ENCODE data around the gene RAD51B.

RAD51B gene

DNA sequence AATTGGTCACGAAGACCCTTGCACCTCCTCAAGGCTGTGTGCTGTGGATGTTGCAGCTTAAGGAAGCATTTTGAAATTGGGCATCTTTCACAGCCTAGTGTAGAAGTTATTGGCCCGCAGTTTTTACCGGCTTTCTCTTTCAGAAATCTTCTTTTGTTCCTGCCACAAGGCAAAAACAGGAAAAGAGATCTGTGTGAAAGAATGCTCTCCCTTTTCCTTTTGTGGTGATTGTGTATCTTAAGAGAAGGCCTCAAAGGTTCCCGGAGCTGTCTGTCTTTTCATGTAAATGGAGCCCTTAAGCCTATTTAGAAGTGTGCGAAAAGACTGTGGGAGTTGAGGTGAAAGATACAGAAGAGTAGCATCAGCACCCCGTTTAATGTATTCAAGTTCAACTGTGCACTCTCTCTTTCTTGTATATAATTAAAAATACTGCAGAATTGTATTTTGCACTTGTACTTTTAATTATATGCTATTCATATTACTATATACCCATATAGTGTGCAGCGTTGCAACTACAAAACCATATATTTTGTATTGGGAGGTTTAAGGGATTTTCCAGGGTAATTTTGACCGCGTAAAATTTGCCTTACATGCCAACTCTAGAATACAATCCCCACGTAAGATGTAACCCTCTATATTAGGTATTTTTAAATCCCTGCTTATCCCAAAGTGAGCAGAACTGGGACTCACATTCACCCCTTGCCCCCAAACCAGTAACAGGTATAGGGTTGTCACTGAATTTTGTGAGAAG, 441.7 kb downstream of the RAD51B start:
- no peaks in the 10 kb centered on the region for H3K9me3 Mint-ChIP-seq
- no peak overlapping the region for H3K4me3 Mint-ChIP-seq
- peak overlapping the region; percentile 89 to 98 (median 95) for H3K27ac Mint-ChIP-seq
- peaks cover 67% of the 10 kb centered on the region for H3K4me1 Mint-ChIP-seq
- TF ChIP-seq, protein P1, sequence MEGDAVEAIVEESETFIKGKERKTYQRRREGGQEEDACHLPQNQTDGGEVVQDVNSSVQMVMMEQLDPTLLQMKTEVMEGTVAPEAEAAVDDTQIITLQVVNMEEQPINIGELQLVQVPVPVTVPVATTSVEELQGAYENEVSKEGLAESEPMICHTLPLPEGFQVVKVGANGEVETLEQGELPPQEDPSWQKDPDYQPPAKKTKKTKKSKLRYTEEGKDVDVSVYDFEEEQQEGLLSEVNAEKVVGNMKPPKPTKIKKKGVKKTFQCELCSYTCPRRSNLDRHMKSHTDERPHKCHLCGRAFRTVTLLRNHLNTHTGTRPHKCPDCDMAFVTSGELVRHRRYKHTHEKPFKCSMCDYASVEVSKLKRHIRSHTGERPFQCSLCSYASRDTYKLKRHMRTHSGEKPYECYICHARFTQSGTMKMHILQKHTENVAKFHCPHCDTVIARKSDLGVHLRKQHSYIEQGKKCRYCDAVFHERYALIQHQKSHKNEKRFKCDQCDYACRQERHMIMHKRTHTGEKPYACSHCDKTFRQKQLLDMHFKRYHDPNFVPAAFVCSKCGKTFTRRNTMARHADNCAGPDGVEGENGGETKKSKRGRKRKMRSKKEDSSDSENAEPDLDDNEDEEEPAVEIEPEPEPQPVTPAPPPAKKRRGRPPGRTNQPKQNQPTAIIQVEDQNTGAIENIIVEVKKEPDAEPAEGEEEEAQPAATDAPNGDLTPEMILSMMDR (IDR thresholded peaks at IDR 0.05; ENCODE audit: unreplicated experiment in 3 of 3) = no peak
- no peaks in the 10 kb centered on the region for H3K36me3 Mint-ChIP-seq (ENCODE audit: low read depth)
- no peaks in the 10 kb centered on the region for H3K27me3 Mint-ChIP-seq (ENCODE audit: low read depth)

- Mint-ChIP-seq H3K27me3 (ENCODE audit: low read depth) (no peaks in the 10 kb centered on the region), H3K4me3 (no peak overlapping the region), H3K9me3 (no peaks in the 10 kb centered on the region), H3K4me1 (peaks cover 58% of the 10 kb centered on the region), H3K36me3 (ENCODE audit: low read depth) (no peaks in the 10 kb centered on the region), H3K27ac (peak overlapping the region; percentile 83 to 96 (median 95))
- TF ChIP-seq, protein P1 (IDR thresholded peaks at IDR 0.05; ENCODE audit: unreplicated experiment in 3 of 3) = no peak
Observed at GRCh38 chr14:68262567-68262966, 443.0 kb downstream of the RAD51B start.

DNA sequence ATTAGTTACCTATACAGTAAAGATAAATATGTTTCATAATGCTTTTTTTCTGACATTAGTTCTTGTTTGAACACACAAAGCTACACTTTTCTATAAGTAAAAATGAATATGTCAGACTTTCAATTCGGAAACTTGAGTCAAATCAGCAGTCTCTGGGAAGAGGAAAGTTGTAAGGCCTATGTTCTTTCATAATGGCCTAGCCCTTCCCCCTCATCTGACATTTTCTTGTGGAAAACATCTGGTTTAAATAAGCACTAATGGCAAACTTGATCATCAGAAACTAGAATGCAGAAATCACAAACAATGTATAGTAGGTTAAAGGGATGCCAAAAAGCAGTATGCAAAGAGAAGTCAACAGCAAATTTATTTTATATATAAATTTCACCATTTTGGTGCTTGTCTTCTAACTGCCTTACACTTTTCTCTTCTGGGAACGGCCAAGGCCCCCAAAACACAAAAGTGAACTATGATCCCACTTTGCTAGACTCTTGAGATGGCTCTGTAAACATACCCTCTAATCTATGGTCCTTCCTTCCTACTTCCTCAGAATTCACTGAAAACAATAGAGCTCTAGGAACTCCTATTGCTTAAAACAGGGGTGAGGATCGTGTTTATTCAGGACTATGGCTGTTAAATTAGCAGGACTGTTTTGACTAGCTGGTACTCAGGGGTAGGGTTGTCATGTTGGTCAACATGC, 444.1 kb downstream of the RAD51B start:
- Mint-ChIP-seq H3K36me3 (ENCODE audit: low read depth) (no peaks in the 10 kb centered on the region), H3K9me3 (no peaks in the 10 kb centered on the region), H3K4me1 (peaks cover 64% of the 10 kb centered on the region), H3K4me3 (no peak overlapping the region), H3K27ac (peak overlapping the region; percentile 88 to 96 (median 95)), H3K27me3 (ENCODE audit: low read depth) (no peaks in the 10 kb centered on the region)
- TF ChIP-seq, protein P1 (IDR thresholded peaks at IDR 0.05; ENCODE audit: unreplicated experiment in 3 of 3) = no peak

DNA sequence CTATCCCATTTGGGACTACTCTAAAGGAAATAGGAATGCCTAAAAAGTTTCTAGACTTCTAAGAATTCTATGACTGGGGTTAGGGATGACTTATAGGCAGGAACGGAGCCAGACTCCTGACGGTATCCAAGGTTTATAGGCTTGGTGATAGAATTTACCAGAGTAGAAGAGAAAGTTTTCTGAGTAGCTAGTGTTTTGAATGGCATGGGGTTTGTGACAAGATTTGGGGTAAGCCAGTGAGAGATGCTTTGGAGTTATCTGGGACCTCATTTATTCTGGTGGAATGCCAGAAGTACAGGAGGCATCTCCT, 444.6 kb downstream of the RAD51B start:
- Mint-ChIP-seq H3K36me3 (ENCODE audit: low read depth) (no peaks in the 10 kb centered on the region), H3K4me1 (peaks cover 64% of the 10 kb centered on the region), H3K9me3 (no peaks in the 10 kb centered on the region), H3K27ac (peak overlapping the region; percentile 88 to 96 (median 95)), H3K27me3 (ENCODE audit: low read depth) (no peaks in the 10 kb centered on the region), H3K4me3 (no peak overlapping the region)
- TF ChIP-seq, protein P1 (IDR thresholded peaks at IDR 0.05; ENCODE audit: unreplicated experiment in 3 of 3) = no peak

GRCh38 chr14:68266998-68267397, 447.4 kb downstream of the RAD51B start:
- peaks cover 65% of the 10 kb centered on the region for H3K4me1 Mint-ChIP-seq
- TF ChIP-seq, protein P1 (IDR thresholded peaks at IDR 0.05; ENCODE audit: unreplicated experiment in 3 of 3) = no peak
- H3K27ac Mint-ChIP-seq = peak overlapping the region; percentile 62 to 90 (median 87)
- no peak overlapping the region for H3K4me3 Mint-ChIP-seq
- H3K36me3 Mint-ChIP-seq (ENCODE audit: low read depth) = no peaks in the 10 kb centered on the region
- H3K9me3 Mint-ChIP-seq = no peaks in the 10 kb centered on the region
- H3K27me3 Mint-ChIP-seq (ENCODE audit: low read depth) = no peaks in the 10 kb centered on the region

All from nephron (organoid).